SK-N-SH (cell line): ENCODE results near the gene GLDC.

Experiments
- CHD2 ChIP-seq: fragments of 150-350 bp; IDR thresholded peaks from 2 replicates; pipeline ENCODE4 v1.6.1; 2018; ENCODE audit warnings: low read length; ENCODE audit not compliant: partially characterized antibody
- EP300 ChIP-seq, 2 experiments: IDR thresholded peaks; 2 replicates each; pipeline versions ENCODE4 v1.4.0 to v1.6.1; 2012; ENCODE audit warnings: borderline replicate concordance in 1 of 2, low read depth in 1 of 2, low read length in 1 of 2
- EZH2phosphoT487 ChIP-seq: fragments of 200-600 bp; sonication (generic); IDR thresholded peaks from 2 replicates; pipeline ENCODE4 v1.6.1; 2017; ENCODE audit warnings: low read depth, mixed run types, mild to moderate bottlenecking, antibody characterized with exemption, moderate library complexity, borderline replicate concordance
- GABPA ChIP-seq: IDR thresholded peaks from 2 replicates; pipeline ENCODE4 v1.4.0; 2012; ENCODE audit warnings: low read depth, mild to moderate bottlenecking
- JUND ChIP-seq: IDR thresholded peaks from 2 replicates; pipeline ENCODE4 v1.4.0; 2012
- MEF2A ChIP-seq: IDR thresholded peaks from 2 replicates; pipeline ENCODE4 v1.4.0; 2012; ENCODE audit warnings: low read depth, borderline replicate concordance
- NRF1 ChIP-seq: IDR thresholded peaks from 2 replicates; pipeline ENCODE4 v1.6.1; 2012; ENCODE audit warnings: low read depth, mild to moderate bottlenecking, low read length
- POLR2AphosphoS5 ChIP-seq: IDR thresholded peaks from 2 replicates; pipeline ENCODE4 v1.6.1; 2012; ENCODE audit warnings: low read depth, low read length
- RFX5 ChIP-seq: IDR thresholded peaks from 2 replicates; pipeline ENCODE4 v1.6.1; 2012; ENCODE audit warnings: mild to moderate bottlenecking, improper control_type of control experiment, low read length
- SIN3A ChIP-seq: IDR thresholded peaks from 2 replicates; pipeline ENCODE4 v1.6.1; 2012; ENCODE audit warnings: low read depth, mild to moderate bottlenecking, low read length, moderate library complexity, borderline replicate concordance
- TCF12 ChIP-seq: IDR thresholded peaks from 2 replicates; pipeline ENCODE4 v1.4.0; 2012
- TF ChIP-seq, protein P1 (sequence below): fragments of 200-600 bp; sonication (generic); IDR thresholded peaks from 2 replicates; pipeline ENCODE4 v1.6.1; 2017; ENCODE audit warnings: antibody characterized with exemption, mild to moderate bottlenecking, moderate library complexity
- TF ChIP-seq, protein P2 (sequence below): IDR thresholded peaks from 2 replicates; pipeline ENCODE4 v1.4.0; 2012; ENCODE audit warnings: low read depth
- TF ChIP-seq, protein P3 (sequence below): IDR thresholded peaks from 2 replicates; pipeline ENCODE4 v1.6.1; 2012; ENCODE audit warnings: mild to moderate bottlenecking, low read depth, low read length, moderate library complexity

DNA sequence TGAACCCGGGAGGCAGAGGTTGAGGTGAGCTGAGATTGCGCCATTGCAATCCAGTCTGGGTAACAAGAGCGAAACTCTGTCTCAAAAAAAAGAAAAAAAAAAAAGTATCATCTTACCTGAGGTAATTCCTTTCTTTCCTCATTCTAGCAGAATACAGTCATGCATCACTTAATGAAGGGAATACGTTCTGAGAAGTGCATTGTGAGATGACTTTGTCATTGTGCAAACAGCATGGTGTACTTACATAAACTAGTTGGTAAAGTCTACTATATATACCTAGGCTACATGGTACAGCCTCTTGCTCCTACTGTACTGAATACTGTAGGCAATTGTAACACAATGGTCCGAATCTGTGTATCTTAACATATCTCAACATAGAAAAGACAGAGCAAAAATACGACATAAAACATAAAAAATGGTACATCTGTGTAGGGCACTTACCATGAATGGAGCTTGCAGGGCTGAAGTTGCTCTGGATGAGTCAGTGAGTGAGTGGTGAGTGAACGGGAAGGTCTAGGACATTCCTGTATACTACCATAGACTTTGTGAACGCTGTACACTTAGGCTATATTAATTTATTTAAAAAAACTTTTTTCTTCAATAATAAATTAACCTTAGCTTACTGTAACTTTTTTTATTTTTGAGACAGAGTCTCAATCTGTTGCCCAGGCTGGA is 100.4 kb downstream of the GLDC start:
- no peak for TF ChIP-seq TCF12
- TF ChIP-seq, protein P1, sequence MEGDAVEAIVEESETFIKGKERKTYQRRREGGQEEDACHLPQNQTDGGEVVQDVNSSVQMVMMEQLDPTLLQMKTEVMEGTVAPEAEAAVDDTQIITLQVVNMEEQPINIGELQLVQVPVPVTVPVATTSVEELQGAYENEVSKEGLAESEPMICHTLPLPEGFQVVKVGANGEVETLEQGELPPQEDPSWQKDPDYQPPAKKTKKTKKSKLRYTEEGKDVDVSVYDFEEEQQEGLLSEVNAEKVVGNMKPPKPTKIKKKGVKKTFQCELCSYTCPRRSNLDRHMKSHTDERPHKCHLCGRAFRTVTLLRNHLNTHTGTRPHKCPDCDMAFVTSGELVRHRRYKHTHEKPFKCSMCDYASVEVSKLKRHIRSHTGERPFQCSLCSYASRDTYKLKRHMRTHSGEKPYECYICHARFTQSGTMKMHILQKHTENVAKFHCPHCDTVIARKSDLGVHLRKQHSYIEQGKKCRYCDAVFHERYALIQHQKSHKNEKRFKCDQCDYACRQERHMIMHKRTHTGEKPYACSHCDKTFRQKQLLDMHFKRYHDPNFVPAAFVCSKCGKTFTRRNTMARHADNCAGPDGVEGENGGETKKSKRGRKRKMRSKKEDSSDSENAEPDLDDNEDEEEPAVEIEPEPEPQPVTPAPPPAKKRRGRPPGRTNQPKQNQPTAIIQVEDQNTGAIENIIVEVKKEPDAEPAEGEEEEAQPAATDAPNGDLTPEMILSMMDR, result no peak
- no peak for TF ChIP-seq MEF2A
- no peak for TF ChIP-seq EZH2phosphoT487
- TF ChIP-seq JUND, result no peak
- no peak for TF ChIP-seq NRF1
- TF ChIP-seq, protein P2, sequence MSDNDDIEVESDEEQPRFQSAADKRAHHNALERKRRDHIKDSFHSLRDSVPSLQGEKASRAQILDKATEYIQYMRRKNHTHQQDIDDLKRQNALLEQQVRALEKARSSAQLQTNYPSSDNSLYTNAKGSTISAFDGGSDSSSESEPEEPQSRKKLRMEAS, result no peak
- TF ChIP-seq RFX5, result no peak
- TF ChIP-seq, protein P3, sequence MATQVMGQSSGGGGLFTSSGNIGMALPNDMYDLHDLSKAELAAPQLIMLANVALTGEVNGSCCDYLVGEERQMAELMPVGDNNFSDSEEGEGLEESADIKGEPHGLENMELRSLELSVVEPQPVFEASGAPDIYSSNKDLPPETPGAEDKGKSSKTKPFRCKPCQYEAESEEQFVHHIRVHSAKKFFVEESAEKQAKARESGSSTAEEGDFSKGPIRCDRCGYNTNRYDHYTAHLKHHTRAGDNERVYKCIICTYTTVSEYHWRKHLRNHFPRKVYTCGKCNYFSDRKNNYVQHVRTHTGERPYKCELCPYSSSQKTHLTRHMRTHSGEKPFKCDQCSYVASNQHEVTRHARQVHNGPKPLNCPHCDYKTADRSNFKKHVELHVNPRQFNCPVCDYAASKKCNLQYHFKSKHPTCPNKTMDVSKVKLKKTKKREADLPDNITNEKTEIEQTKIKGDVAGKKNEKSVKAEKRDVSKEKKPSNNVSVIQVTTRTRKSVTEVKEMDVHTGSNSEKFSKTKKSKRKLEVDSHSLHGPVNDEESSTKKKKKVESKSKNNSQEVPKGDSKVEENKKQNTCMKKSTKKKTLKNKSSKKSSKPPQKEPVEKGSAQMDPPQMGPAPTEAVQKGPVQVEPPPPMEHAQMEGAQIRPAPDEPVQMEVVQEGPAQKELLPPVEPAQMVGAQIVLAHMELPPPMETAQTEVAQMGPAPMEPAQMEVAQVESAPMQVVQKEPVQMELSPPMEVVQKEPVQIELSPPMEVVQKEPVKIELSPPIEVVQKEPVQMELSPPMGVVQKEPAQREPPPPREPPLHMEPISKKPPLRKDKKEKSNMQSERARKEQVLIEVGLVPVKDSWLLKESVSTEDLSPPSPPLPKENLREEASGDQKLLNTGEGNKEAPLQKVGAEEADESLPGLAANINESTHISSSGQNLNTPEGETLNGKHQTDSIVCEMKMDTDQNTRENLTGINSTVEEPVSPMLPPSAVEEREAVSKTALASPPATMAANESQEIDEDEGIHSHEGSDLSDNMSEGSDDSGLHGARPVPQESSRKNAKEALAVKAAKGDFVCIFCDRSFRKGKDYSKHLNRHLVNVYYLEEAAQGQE, result no peak
- TF ChIP-seq SIN3A, result no peak
- TF ChIP-seq CHD2, result no peak
- TF ChIP-seq GABPA, result no peak
- TF ChIP-seq POLR2AphosphoS5, result no peak
- TF ChIP-seq EP300 (IDR thresholded peaks at IDR 0.05; ENCODE audit: borderline replicate concordance in 1 of 2, low read depth in 1 of 2, low read length in 1 of 2), result no peak
